Measurements from ENCODE around the gene ABCB10. TPM values are rescaled to one million over a fixed set of nuclear protein-coding genes. Genes with fewer than 3 reads are reported as not detected.

The ABCB10 gene
- total and polyA plus RNA-seq, 7 donors: 6.9 to 20.8 (median 10.8) TPM

DNA sequence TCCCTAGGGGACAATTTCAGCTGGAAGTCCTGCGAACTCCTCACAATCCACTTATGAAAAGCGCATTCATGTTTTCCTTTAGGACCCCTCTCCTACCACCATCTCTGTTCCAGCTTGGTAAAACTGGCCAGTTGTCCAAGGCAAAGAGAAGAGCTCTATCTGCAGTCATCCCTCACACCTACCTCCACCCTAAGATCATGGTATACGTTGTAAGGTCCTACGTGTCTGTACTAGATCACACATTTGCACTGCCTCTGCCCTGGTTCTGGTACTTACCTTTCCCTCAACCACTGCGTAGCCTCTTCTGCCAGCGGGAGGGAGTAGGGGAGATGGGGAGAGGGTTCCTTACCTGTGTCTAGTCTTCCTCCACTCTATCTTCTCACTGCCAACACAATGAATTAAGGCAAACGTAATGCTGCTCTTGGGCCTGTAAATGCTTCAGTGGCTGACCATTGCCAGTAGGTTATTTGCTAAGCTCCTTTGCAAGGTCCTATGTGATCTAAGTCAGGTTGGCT lies 49.6 kb downstream of the ABCB10 start:
- 68 to 71% (median 70%) methylated on average over 7 of the region's 7 CpGs for WGBS, 3 donors
- Histone ChIP-seq H3K9me3 (no peaks in the 10 kb centered on the region), H3K27me3 (ENCODE audit: insufficient read depth in 3 of 3, low read length in 2 of 3) (no peaks in the 10 kb centered on the region), H3K27ac (peak overlapping the region; percentile 94), H3K4me1 (peaks cover 10% of the 10 kb centered on the region), H3K36me3 (ENCODE audit: insufficient read depth in 1 of 2, low read depth in 1 of 2) (peaks cover 3 to 18% of the 10 kb centered on the region in 2 donors), H3K4me3 (peak overlapping the region; percentile 89)
- TF ChIP-seq, protein P1, sequence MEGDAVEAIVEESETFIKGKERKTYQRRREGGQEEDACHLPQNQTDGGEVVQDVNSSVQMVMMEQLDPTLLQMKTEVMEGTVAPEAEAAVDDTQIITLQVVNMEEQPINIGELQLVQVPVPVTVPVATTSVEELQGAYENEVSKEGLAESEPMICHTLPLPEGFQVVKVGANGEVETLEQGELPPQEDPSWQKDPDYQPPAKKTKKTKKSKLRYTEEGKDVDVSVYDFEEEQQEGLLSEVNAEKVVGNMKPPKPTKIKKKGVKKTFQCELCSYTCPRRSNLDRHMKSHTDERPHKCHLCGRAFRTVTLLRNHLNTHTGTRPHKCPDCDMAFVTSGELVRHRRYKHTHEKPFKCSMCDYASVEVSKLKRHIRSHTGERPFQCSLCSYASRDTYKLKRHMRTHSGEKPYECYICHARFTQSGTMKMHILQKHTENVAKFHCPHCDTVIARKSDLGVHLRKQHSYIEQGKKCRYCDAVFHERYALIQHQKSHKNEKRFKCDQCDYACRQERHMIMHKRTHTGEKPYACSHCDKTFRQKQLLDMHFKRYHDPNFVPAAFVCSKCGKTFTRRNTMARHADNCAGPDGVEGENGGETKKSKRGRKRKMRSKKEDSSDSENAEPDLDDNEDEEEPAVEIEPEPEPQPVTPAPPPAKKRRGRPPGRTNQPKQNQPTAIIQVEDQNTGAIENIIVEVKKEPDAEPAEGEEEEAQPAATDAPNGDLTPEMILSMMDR (IDR thresholded peaks at IDR 0.05): no peak
- ATAC-seq (peak in 2 of 4 donors; percentile 9 to 14), DNase-seq (no peak)
- intact Hi-C loops (cut with DNase I): no loop called here

DNA sequence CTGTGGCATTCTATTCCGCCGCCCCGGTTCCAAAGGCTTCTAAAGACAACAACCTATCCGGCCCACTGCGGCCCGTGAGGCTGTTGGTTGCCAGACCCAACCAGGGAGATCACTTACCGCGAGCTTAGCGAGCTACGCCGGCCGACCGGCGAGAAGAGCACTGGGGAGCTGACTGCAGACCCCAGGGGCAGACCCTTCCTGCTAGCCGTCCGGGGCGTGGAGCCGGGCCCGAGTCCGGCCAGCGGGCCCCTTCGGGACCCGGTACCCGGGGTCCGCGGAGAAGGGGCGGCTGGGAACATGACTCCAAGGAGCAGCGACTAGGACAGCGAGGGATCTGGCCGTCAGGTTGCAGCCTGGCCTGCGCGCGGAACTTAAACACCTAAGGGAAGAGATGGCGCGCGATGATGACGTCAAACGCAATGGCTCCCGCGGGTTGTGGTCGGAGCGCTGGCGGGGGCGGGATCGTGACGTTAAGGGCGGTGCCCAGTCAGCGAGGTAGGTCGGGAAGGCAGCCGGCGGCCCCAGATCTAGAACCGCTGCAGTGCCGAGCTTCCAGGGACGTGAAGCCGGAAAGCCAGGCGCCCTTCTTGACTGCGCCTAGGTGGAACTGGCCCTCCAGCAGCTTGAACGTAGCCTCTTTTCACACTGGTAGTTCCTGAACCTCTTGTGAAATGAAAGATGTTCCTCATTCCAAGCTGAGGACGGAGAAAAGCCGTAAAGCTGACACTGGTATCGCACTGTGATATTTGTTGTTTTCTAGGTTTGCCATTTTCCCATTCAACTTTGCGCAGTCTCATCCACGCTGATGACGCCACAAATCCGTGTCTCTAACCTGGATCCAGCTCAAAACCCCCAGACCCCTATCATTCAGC lies 50.3 kb downstream of the ABCB10 start, which contains the start of gene NUP133:
TSS of gene NUP133 (minus strand) at position 391 of the 872 bp plus-strand sequence. CDS start at position 299, 92 bp downstream.
- H3K9me3 ChIP-seq: no peaks in the 10 kb centered on the region
- TF ChIP-seq, protein P1 (IDR thresholded peaks at IDR 0.05): no peak
- peaks cover 10% of the 10 kb centered on the region for H3K4me1 ChIP-seq
- intact Hi-C loops (cut with DNase I): no loop called here
- peak; percentile 100 for DNase-seq
- H3K4me3 ChIP-seq: peak within 1 kb of the TSS; percentile 89
- peaks cover 3 to 21% of the 10 kb centered on the region in 2 donors for H3K36me3 ChIP-seq (ENCODE audit: insufficient read depth in 1 of 2, low read depth in 1 of 2)
- H3K27me3 ChIP-seq (ENCODE audit: insufficient read depth in 3 of 3, low read length in 2 of 3): no peaks in the 10 kb centered on the region
- WGBS, 3 donors: 0 to 1% (median 0%) methylated on average over 62 to 65 of the region's 65 CpGs
- peak; percentile 97 to 98 (median 98) for ATAC-seq
- peak within 1 kb of the TSS; percentile 94 for H3K27ac ChIP-seq

DNA sequence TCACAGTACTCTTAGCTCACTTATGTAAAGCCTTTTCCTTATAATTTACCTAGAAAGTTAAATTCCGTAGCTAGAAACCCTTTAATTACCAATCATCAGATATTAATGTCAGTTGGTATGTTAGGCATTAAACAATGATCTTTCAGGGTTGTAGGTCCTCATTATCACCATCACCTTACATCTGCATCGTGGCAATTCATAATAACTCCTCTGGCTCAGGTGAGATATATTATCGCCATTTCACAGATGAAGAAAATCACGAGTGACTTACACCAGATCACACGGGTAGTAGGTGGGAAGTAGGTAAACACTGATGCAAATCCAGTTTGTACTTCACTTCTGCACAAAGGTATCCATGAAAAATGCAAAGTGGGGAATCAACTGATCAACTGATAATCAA lies 51.0 kb downstream of the ABCB10 start:
- peak in 1 of 4 donors; percentile 2 for ATAC-seq
- peaks cover 3 to 26% of the 10 kb centered on the region in 2 donors for H3K36me3 ChIP-seq (ENCODE audit: insufficient read depth in 1 of 2, low read depth in 1 of 2)
- H3K27me3 ChIP-seq (ENCODE audit: insufficient read depth in 3 of 3, low read length in 2 of 3): no peaks in the 10 kb centered on the region
- peak overlapping the region; percentile 94 for H3K27ac ChIP-seq
- no peaks in the 10 kb centered on the region for H3K9me3 ChIP-seq
- H3K4me3 ChIP-seq: peak overlapping the region; percentile 89
- 4 to 9% (median 6%) methylated on average over 5 of the region's 5 CpGs for WGBS, 3 donors
- peaks cover 10% of the 10 kb centered on the region for H3K4me1 ChIP-seq
- TF ChIP-seq, protein P1 (IDR thresholded peaks at IDR 0.05): no peak
- intact Hi-C loops (cut with DNase I): no loop called here
- no peak for DNase-seq

DNA sequence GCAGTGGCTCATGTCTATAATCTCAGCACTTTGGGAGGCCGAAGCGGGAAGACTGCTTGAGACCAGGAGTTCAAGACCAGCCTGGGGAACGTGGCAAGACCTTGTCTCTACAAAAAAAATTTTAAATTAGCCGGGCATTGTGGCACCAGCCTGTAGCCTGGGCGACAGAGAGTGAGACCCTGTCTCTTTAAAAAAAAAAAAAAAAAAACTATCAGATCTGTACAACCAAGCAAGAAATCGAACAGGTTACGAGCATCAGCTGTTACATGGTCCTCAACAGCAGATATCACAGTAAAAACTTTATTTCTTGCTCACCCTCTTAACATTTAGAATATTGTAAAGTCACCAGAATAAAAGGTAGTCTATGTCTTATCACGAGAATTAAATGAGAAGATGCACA lies 51.9 kb downstream of the ABCB10 start:
- 70 to 79% (median 73%) methylated on average over 8 of the region's 8 CpGs for WGBS, 3 donors
- intact Hi-C loops (cut with DNase I): no loop called here
- Histone ChIP-seq H3K27ac (no peak overlapping the region), H3K4me1 (peaks cover 10% of the 10 kb centered on the region), H3K4me3 (peak overlapping the region; percentile 89), H3K27me3 (ENCODE audit: insufficient read depth in 3 of 3, low read length in 2 of 3) (no peaks in the 10 kb centered on the region), H3K9me3 (no peaks in the 10 kb centered on the region), H3K36me3 (ENCODE audit: insufficient read depth in 1 of 2, low read depth in 1 of 2) (peaks cover 3 to 31% of the 10 kb centered on the region in 2 donors)
- ATAC-seq (no peak), DNase-seq (no peak)
- TF ChIP-seq, protein P1 (IDR thresholded peaks at IDR 0.05): no peak
